HG03520 (cell line): Measurements from ENCODE around the gene FAM24A.

Experiments
- ATAC-seq: cut with Tn5 transposase; IDR thresholded peaks from one replicate; pipeline ENCODE4 v1.9.1; 2021; ENCODE audit warnings: mild to moderate bottlenecking, moderate library complexity; ENCODE audit not compliant: unreplicated experiment

Gene FAM24A

GRCh38 chr10:122930140-122930539 lies 19.7 kb downstream of the FAM24A start:
- no peak for ATAC-seq

DNA sequence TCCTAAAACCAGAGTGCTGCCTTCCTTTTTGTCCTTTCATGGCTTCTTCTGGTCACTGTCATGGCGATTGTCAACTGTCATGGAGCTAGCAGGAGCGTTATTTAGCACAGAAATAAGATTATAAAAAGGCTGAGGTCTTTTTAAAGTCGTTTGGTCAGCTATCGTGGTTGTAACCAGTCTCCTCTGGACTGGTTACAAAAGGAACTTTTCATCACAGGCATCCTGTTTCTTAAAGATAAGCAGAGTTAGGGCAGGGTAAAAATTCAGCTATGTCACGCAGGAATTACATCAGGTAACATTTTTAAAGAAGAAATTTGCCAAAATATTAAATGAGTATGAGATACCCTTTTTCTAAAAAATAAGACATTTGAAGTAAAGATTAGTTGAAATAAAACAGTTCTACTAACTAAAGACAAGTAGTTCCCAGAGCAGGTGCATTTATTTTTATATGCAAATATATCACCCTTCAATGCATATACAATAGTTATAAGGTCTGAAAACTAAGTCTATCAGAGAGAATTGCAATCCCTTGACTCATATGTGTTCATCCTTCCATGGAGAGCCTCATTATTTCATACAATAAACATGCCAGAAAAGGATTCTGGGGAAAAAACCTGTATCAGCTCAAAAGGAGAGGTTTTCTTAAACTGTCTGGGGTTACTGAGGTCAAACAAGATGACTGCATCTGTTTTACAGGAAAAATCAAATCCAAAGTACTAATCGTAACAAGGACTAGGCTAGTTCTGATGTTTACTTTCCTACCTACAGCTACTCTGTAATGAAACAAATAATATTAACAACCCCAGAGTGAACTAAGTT lies 20.9 kb downstream of the FAM24A start:
- ATAC-seq: no peak

GRCh38 chr10:122939133-122939855 lies 28.9 kb downstream of the FAM24A start:
- no peak for ATAC-seq

DNA sequence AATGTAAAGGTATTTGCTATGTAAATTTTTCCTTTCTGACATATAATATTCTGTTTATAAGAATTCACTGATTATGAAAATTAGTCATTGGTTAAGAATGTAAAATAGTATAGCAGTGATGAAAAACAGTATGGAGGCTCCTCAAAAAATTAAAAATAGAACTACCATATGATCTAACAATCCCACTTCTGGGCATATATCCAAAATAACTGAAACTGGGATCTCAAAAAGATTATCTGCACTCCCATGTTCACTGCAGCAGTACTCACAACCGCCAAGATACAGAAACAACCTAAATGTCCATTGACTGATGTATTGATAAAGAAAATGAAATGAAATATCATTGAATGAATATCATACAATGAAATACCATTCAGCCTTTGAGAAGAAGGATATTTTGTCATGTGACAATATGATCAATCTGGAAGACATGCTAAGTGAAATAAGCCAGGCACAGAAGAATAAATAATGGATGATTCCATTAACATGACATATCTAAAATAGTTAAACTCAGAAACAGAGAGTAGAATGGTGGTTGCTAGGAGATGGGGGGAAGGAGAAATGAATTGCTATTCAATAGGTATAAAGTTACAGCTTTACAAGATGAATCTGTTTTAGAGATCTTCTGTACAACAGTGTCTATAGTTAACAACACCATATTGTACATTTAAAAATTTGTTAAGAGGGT lies 29.6 kb downstream of the FAM24A start:
- no peak for ATAC-seq

GRCh38 chr10:122949296-122949695 lies 38.9 kb downstream of the FAM24A start:
- ATAC-seq: no peak

GRCh38 chr10:122953902-122954730 lies 43.7 kb downstream of the FAM24A start, which contains the start of gene C10orf88:
C10orf88 (minus strand) TSS chr10:122954227; CDS start chr10:122954178, 49 bp downstream.
- peak; percentile 96 for ATAC-seq

GRCh38 chr10:122954731-122955050 lies 44.3 kb downstream of the FAM24A start:
- no peak for ATAC-seq

DNA sequence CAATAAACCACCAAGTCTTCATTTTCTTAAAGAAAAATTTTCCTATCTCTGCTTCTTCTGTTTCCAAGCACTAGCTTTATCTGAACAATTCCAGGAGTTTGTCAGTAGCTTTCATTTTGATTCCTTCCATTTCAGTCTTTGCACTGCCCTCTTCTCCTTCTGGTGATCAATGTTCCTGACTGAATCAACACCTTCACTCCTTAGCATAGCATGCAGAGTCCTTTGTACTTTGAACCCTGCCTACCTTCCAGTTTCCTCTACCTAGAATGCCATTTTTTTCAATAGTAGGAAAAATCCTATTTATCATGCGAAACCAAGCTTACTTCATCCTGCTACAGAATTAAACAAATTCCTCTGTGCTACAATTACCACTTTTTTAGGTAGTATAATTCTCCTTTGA lies 45.5 kb downstream of the FAM24A start:
- ATAC-seq: no peak

GRCh38 chr10:122957474-122957873 lies 47.1 kb downstream of the FAM24A start:
- ATAC-seq: no peak

- ATAC-seq: no peak
Observed at GRCh38 chr10:122962405-122962804, 52.0 kb downstream of the FAM24A start.
